Measurements from ENCODE around the gene YEATS4. TPM values are rescaled to one million over a fixed set of nuclear protein-coding genes. Genes with fewer than 3 reads are reported as not detected.

YEATS4 gene
- total RNA-seq, 1 donor from 2014 or later = 37.9 TPM

Other genes with a start within 250 kb of the YEATS4 start
- 114 and 121 TPM in 2 replicates for gene CPSF6, start 120.2 kb upstream of the YEATS4 start, total RNA-seq
- not detected in 2 replicates for gene LYZ, start 11.4 kb upstream of the YEATS4 start, total RNA-seq
- gene FRS2, start 110.6 kb downstream of the YEATS4 start, total RNA-seq = 12.1 and 13.6 TPM in 2 replicates
- 490 and 511 TPM in 2 replicates for gene CCT2, start 225.7 kb downstream of the YEATS4 start, total RNA-seq

All from activated CD4-positive, alpha-beta T cell treated with anti-CD3 and anti-CD28 coated beads, Interleukin-2, amount 10 ng/mL, durations not matched to agents 24 days and 14 days (primary cell).